T-helper 1 cell treated with Interleukin-12 subunit alpha and Interleukin-12 subunit beta and Interleukin-4 antibody, amounts not matched to agents 30 μg/mL and 1 μg/mL, for 36 hours (primary cell): ENCODE data around the gene NR2E1.

Source experiments
- H3K27ac Mint-ChIP-seq: one replicate; pipeline ENCODE4 v1.8.0; 2021; ENCODE audit warnings: mild to moderate bottlenecking, mixed read lengths
- H3K27me3 Mint-ChIP-seq: one replicate; pipeline ENCODE4 v1.8.0; 2021; ENCODE audit warnings: low read depth, mixed read lengths
- H3K36me3 Mint-ChIP-seq: one replicate; pipeline ENCODE4 v1.8.0; 2021; ENCODE audit warnings: low read depth, mixed read lengths
- H3K4me1 Mint-ChIP-seq: one replicate; pipeline ENCODE4 v1.8.0; 2021; ENCODE audit warnings: low read depth, mixed read lengths
- H3K4me3 Mint-ChIP-seq: one replicate; pipeline ENCODE4 v1.8.0; 2021; ENCODE audit warnings: mild to moderate bottlenecking, moderate library complexity, mixed read lengths
- H3K9me3 Mint-ChIP-seq: one replicate; pipeline ENCODE4 v1.8.0; 2021; ENCODE audit warnings: mixed read lengths

NR2E1 gene

DNA sequence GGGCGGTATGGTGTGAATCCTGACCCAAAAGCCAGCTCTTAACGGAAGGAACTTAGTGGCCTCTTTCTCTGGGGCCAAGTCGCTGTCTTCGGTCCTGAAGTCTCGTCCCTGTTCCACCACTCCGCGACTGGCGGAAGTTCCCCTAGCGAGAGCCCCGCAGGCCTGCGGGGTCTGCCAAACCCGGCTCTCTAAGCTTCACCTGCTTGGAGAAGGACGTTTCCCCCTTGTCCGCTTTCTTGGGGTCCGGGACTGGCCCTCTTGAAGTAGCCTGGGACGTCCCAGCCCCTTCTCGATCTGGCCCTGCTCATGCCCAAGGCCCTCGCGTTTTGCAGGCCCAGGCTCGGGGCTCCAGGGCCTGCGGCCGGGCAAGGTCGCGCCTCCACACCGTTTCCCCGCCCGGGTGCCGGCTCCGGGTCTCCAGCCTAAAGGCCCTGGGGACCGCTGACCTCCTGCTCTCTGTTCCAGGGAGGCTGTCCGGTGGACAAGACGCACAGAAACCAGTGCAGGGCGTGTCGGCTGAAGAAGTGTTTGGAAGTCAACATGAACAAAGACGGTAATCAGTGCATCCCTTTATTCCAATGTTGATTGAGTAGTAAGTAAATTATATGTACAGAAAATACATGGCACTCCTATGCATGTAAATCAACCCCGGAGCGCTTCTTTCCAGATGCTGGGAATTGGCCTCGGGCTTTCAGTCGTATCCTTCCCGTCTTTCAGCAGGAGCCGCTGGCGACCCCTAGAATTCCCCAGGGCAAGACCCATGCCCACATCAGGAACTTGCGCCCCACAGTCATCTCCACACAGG lies 8.8 kb downstream of the NR2E1 start:
- H3K4me1 Mint-ChIP-seq, result peaks cover 2% of the 10 kb centered on the region
- no peaks in the 10 kb centered on the region for H3K36me3 Mint-ChIP-seq
- H3K9me3 Mint-ChIP-seq, result no peaks in the 10 kb centered on the region
- H3K4me3 Mint-ChIP-seq, result no peak overlapping the region
- H3K27me3 Mint-ChIP-seq, result peaks cover 96% of the 10 kb centered on the region
- no peak overlapping the region for H3K27ac Mint-ChIP-seq

DNA sequence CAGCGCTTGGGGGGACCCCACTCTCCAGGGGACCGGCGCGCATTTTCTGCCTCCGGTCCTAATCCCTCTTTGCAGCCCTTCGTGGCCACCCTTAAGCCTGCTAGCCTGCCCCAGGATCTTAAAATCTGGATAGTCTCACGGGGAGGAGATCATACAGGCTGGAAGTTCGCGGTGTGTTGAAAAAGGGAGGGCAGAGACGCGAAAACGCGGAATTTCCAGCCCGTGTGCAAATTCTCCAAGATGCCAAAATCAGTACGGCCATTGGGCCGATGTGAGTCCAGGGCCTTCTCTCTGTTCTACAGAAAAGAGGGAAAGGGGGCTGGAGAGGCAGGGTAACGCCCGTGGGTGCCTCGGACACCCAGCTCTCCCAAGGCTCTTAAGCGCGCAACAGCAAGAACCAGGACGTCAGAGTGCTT lies 9.4 kb downstream of the NR2E1 start:
- Mint-ChIP-seq H3K36me3 (no peaks in the 10 kb centered on the region), H3K27ac (no peak overlapping the region)

DNA sequence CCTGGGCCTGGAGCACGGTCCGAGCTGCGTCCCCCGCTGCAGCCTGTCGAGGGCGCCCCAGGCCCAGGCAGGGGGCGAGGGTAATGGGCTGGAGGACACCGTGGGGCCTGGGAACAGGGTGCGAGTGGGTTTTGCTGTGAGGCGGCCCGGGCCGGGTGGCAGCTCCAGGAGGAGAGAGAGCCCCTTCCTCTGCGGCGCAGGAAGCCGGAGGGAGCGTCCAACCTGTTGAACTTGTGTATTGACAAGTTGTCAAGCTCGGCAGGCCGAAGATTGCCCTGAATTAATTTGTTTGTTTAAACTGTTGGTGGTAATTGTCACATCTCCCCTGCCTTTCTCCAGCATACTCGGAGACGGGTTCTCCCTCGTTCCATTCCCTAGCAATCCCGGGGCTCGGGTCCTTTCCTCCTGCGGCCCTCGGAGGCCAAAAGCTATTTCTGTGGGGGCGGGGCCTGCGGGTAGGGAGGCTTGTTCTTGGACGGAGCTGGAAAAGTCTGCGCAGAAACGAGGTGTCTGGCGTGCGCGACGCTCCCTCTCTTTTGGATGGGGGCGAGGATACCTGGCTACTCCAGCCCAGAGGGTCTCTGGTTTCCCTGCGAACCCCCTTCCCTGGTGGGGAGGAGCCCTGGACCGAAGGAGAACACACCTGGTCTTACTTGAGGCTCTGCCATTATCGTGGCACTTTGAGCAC lies 9.9 kb downstream of the NR2E1 start:
- Mint-ChIP-seq H3K27me3 (peaks cover 96% of the 10 kb centered on the region), H3K9me3 (no peaks in the 10 kb centered on the region)

More for the DNA sequence above, 9.4 kb downstream of the NR2E1 start:
- no peaks in the 10 kb centered on the region for H3K9me3 Mint-ChIP-seq
- H3K4me3 Mint-ChIP-seq, result no peak overlapping the region
- H3K4me1 Mint-ChIP-seq, result peaks cover 2% of the 10 kb centered on the region
- H3K27me3 Mint-ChIP-seq, result peaks cover 96% of the 10 kb centered on the region

DNA sequence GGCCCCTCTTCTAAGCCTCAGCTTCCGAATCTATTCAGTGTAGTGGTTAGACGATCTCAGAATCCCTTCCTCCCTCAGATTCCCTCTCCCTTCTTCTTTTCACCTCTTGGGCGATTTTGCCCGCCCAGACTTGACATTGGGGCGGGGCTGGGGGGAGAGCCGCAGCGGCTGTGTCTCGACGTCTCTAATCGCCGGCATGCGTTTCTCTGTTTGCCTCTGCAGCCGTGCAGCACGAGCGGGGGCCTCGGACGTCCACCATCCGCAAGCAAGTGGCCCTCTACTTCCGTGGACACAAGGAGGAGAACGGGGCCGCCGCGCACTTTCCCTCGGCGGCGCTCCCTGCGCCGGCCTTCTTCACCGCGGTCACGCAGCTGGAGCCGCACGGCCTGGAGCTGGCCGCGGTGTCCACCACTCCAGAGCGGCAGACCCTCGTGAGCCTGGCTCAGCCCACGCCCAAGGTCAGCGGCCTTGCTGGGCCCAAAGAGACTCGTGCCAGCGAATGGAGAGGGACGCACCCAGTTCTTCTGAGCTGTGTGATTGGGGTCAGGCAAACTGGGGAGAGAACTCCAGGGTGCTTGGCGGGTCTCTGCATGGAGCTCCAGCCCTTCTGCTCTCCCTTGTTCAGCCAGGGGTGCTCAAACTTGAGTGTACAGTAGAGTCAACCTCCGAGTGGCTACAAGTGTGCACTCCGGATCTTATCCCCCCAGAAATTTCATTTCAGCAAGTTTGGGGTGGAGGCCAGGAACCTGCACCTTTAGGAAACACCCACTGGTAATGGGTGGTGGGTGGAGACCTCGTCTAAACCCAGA lies 10.7 kb downstream of the NR2E1 start:
- Mint-ChIP-seq H3K27me3 (peaks cover 94% of the 10 kb centered on the region), H3K27ac (no peak overlapping the region)

More for the DNA sequence above, 9.9 kb downstream of the NR2E1 start:
- H3K36me3 Mint-ChIP-seq, result no peaks in the 10 kb centered on the region
- H3K4me3 Mint-ChIP-seq, result peak overlapping the region; percentile 28
- H3K4me1 Mint-ChIP-seq, result peaks cover 2% of the 10 kb centered on the region
- H3K27ac Mint-ChIP-seq, result no peak overlapping the region

DNA sequence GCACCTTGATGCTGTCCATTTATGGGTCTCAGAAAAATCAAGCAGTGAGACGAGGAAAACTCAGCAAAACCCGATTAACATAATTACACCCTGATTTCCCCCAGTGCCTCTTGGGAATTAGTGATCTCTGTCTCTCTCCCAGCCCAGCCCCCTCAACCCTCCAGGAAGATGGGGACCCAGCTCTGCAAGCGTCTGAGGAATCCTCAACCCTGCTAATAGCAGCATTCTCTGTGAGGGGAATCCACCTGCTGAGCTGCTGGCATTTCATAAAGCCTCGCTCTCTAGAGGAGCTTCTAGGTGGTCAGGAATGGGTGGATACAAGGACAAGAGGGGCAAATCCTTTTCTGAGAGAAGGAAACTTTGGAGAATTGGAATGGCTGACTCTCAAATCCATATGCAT lies 13.9 kb downstream of the NR2E1 start:
- H3K27ac Mint-ChIP-seq, result no peak overlapping the region
- no peak overlapping the region for H3K4me3 Mint-ChIP-seq
- no peaks in the 10 kb centered on the region for H3K9me3 Mint-ChIP-seq
- H3K36me3 Mint-ChIP-seq, result no peaks in the 10 kb centered on the region
- peaks cover 2% of the 10 kb centered on the region for H3K4me1 Mint-ChIP-seq
- H3K27me3 Mint-ChIP-seq, result peaks cover 76% of the 10 kb centered on the region

More for the DNA sequence above, 10.7 kb downstream of the NR2E1 start:
- no peaks in the 10 kb centered on the region for H3K9me3 Mint-ChIP-seq
- H3K36me3 Mint-ChIP-seq, result no peaks in the 10 kb centered on the region
- peak overlapping the region; percentile 57 for H3K4me3 Mint-ChIP-seq
- H3K4me1 Mint-ChIP-seq, result peaks cover 2% of the 10 kb centered on the region

DNA sequence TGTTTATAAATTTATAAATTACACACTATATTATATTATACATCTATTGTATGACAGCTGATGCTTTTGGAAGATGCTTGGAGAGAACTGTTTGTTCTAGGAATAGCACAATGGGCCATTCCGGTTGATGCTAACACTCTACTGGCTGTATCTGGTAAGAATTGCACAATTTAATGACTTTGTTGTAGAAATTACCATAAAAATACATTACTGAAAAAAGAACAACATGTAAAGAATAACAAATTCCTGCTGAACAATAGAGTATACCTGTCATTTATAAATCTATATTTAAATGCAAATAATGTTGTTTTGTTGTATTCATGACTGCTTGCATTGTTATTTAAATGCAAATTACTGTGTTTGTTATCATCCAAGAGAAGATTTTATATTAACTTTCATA lies 14.4 kb downstream of the NR2E1 start:
- Mint-ChIP-seq H3K9me3 (no peaks in the 10 kb centered on the region), H3K4me3 (no peak overlapping the region), H3K27ac (no peak overlapping the region), H3K36me3 (no peaks in the 10 kb centered on the region), H3K27me3 (peaks cover 75% of the 10 kb centered on the region), H3K4me1 (peaks cover 2% of the 10 kb centered on the region)

DNA sequence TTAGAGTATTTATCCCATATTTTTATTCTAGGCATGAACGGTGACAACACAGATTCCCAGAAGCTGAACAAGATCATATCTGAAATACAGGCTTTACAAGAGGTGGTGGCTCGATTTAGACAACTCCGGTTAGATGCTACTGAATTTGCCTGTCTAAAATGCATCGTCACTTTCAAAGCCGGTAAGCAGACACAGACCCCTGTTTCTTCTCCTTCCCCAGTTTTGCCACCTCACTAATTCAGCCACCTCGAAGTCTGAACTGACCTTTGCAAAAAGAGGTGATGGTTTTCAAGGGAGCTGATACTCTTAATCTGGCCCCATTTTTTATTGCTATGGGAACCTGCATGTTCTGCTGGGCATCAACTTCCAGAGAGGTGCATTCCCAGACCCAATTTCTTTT lies 15.0 kb downstream of the NR2E1 start:
- Mint-ChIP-seq H3K27me3 (peaks cover 75% of the 10 kb centered on the region), H3K4me1 (peaks cover 2% of the 10 kb centered on the region)

DNA sequence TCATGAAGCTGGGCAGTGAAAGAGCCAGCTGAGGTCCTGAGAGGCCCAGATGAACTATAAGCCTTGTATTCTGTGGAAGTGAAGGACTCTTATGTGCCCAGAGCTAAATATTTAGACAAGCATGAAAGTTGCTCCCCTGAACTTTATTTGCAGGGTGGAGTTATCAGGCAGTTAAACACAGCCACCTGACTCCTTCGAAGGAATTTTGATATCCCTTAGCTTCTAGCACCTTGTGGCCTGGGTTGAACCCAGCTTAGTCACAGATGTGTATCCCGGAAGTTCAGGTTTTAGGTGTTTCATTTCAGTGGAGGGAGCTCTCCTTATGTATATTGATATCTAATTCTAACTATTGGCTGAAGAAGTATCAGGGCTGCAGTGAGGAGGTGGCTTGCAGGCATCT lies 20.4 kb downstream of the NR2E1 start:
- Mint-ChIP-seq H3K4me1 (no peaks in the 10 kb centered on the region), H3K27me3 (peaks cover 56% of the 10 kb centered on the region), H3K27ac (no peak overlapping the region), H3K9me3 (no peaks in the 10 kb centered on the region), H3K36me3 (no peaks in the 10 kb centered on the region), H3K4me3 (no peak overlapping the region)

More for the DNA sequence above, 15.0 kb downstream of the NR2E1 start:
- Mint-ChIP-seq H3K36me3 (no peaks in the 10 kb centered on the region), H3K4me3 (no peak overlapping the region), H3K27ac (no peak overlapping the region), H3K9me3 (no peaks in the 10 kb centered on the region)

DNA sequence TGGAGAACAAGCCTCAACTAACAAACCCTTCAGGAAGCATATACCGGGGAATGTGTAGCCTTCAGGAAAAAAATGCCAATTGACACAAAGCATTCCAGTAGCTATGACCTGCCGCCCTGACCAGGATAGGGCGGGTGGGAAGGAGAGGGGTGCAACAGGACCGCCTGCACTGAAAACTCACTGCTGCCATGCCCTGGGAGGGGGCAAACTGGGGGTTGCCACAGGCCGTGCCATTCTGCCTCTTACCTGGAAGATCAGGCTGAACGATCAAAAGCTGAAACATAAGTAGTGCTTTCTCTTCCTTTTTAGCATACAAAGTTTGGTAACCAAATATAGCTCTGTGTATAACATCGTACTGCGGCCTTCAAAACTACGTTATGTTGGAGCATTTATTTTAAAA lies 21.7 kb downstream of the NR2E1 start:
- Mint-ChIP-seq H3K9me3 (no peaks in the 10 kb centered on the region), H3K4me1 (no peaks in the 10 kb centered on the region), H3K4me3 (no peak overlapping the region), H3K27ac (no peak overlapping the region), H3K27me3 (peaks cover 52% of the 10 kb centered on the region), H3K36me3 (no peaks in the 10 kb centered on the region)

DNA sequence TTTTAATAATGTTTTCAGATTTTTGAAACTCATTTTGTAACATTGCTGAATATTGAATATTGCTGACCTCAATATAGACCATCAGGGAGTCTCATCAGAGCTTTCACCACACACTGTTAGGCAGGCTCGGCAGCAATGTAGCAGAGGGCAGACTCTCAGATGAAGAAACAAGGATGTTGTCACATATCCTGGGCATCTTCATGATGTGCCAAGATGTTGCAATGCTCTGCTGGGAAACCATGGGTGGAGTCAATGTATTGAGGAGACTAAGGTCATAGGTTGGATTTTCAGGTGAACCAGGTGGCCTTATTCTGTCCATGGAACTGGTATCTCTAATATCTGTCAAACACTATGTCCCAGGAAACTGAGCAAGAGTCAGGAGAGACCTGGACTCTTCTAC lies 27.3 kb downstream of the NR2E1 start:
- Mint-ChIP-seq H3K4me3 (no peak overlapping the region), H3K27me3 (peaks cover 28% of the 10 kb centered on the region), H3K27ac (no peak overlapping the region), H3K36me3 (no peaks in the 10 kb centered on the region), H3K4me1 (no peaks in the 10 kb centered on the region), H3K9me3 (no peaks in the 10 kb centered on the region)

DNA sequence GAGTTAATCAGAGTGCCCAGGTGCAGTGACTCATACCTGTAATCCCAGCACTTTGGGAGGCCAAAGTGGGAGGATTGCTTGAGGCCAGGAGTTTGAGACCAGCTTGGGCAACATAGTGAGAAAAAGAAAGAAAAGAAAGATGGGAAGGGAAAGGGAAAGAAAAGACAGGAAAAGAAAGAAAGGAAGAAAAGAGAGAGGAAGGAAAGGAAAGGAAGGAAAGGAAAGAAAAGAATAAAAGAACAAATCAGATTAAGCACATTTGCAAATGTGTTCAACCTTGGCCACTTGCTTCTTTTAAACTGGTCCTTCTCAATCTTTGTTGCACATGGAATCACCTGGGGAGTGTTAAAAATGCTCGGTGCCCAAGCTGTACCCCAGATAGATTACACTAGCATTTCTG lies 28.0 kb downstream of the NR2E1 start:
- Mint-ChIP-seq H3K4me3 (no peak overlapping the region), H3K36me3 (no peaks in the 10 kb centered on the region), H3K27me3 (peaks cover 23% of the 10 kb centered on the region), H3K9me3 (no peaks in the 10 kb centered on the region), H3K4me1 (no peaks in the 10 kb centered on the region), H3K27ac (no peak overlapping the region)

DNA sequence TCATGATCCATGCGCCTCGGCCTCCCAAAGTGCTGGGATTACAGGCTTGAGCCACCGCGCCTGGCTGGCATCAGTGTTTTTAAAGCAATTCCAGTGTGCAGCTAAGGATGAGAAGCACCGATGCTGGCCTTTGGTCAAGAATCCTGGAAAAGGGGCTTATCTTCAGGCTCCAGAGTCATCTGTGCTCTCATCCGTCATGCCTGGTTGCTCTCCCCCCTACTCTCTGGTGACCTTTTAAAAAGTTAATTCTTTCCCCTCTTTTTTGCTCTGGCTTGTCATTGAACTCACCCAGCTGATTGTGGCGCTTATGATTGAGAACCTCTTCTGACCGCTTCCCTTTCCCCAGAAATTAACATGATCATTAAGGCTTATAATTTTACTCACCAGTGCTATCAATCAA lies 28.7 kb downstream of the NR2E1 start:
- H3K4me1 Mint-ChIP-seq, result no peaks in the 10 kb centered on the region
- peaks cover 16% of the 10 kb centered on the region for H3K27me3 Mint-ChIP-seq
- H3K27ac Mint-ChIP-seq, result no peak overlapping the region
- no peaks in the 10 kb centered on the region for H3K9me3 Mint-ChIP-seq
- H3K36me3 Mint-ChIP-seq, result no peaks in the 10 kb centered on the region
- no peak overlapping the region for H3K4me3 Mint-ChIP-seq

DNA sequence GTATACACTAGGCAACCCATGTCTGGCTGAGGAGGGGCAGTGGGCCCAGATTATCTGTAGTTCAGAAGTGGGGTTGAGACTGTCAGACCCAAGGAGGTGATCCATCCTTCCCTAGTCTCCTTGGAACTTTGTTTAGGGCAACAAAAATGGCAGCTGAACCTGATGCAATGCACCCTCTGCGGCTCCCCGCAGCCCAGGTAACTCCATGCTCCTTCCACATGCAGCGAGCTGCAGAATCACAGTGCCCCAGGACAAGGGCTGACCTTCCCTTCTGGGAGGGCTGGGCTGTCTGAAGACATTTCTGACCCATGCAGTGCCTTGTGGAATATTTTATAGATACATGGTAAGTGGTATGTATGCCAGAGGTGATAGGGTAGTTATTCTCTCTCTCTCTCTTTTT lies 29.4 kb downstream of the NR2E1 start:
- Mint-ChIP-seq H3K27me3 (peaks cover 12% of the 10 kb centered on the region), H3K36me3 (no peaks in the 10 kb centered on the region), H3K27ac (no peak overlapping the region), H3K4me1 (no peaks in the 10 kb centered on the region), H3K4me3 (no peak overlapping the region), H3K9me3 (no peaks in the 10 kb centered on the region)

DNA sequence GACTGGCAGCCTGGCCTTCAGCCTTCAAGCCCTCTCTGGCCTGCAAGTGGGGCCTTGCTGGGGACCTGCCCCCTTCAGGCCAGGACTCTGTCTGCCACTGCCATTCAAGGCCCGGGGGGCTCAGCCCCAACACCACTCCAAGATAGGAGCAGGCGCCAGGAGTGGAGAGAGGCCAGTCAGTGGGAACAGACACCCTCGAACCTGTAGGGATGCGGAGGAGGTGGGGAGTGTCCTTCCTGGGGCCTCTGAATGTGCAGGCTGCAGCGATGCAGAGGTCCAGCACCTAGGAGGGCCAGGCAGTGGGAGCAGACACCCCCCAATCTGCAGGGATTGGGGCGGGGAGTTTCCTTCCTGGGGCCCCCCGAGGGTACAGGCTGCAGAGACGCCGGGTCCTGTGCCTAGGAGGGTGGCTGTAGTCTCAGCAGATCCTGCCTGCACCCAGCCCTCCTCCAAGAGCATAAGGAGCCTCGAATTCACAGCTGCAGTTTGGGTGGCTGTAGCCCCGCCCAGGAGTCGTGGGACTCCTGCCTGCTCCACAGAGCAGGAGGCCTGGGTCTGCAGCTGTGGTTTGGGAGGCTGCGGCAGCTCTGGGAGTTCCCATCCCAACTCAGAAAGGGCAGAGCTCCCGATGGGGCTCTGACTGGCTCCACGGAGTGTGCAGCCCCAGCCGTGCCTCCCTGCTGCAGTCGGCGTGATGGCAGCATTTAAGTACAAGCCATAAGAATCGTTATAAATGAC lies 33.1 kb downstream of the NR2E1 start:
- Mint-ChIP-seq H3K27ac (no peak overlapping the region), H3K4me3 (no peak overlapping the region), H3K27me3 (peaks cover under 1% of the 10 kb centered on the region)

More for the DNA sequence above, 33.1 kb downstream of the NR2E1 start:
- H3K4me1 Mint-ChIP-seq, result no peaks in the 10 kb centered on the region
- no peaks in the 10 kb centered on the region for H3K9me3 Mint-ChIP-seq
- H3K36me3 Mint-ChIP-seq, result peaks cover 2% of the 10 kb centered on the region
